Stimulated activated CD8-positive, alpha-beta memory T cell treated with anti-CD3 and anti-CD28 coated beads, Interleukin-7, amount 100 ng/mL, for 48 hours (primary cell): ENCODE results near the gene SLC1A7.

Source experiments
- DNase-seq, 2 donors: peaks; one replicate each; pipeline ENCODE4 v3.0.0-alpha.2; 2020; ENCODE audit warnings: low read depth in 1 of 2; ENCODE audit errors: extremely low read depth in 1 of 2

The SLC1A7 gene

DNA sequence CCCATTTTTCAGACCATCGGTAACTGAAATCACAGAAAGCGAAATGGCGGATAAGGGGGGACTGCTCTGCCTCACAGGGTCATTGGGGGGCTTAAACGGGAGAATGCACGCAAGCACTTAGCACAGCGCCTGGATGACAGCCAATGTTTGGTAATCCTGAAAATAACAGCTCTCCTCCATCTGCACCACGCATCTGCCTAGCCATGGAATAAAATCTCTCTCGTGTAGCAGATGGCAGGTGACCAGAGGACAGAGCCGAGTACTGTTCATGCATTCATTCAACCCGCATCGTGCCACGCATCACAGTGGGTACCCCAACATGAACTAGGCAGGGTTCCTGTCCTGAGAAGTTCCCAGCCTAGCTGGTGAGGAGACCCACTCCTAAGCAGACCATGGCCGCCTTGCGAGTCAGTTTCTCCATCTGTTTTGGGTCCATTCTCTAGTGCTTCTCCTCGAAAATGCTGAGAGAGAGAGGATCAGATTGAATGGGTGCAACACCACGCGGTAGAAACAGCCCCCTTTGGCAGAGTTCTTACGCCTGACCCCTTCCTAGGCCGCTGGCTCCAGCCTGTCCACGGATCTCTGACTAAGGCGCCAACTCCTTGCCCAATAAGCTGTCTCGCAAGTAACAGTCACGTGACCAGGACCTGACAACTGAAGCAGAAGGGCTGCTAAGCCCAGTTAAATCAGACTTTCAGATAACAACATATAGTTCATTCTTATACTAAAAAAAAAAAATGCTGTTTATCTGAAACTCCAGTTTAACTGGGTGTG is 7.3 kb downstream of the SLC1A7 start:
- no peak for DNase-seq

DNA sequence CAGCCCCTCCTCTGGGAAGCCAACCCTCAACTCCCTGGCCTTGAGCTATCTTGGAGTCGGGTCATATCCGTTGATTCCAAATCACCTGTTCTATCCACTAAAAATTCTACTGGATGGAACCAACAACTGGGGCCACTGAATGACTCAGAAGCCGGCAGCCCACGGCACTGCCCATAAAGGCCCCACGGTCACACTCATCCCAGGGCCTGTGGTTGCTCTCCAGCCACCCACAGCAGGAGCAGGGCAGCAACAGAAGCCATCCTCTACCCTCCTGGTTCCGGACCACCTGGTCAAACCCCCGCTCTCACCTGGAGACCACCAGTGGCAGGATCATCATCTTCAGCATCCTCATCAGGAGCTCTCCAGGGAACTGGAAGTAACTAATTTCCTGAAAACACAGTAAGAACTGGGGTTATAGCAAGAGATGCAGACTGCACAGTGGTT is 8.4 kb downstream of the SLC1A7 start:
- DNase-seq: no peak

DNA sequence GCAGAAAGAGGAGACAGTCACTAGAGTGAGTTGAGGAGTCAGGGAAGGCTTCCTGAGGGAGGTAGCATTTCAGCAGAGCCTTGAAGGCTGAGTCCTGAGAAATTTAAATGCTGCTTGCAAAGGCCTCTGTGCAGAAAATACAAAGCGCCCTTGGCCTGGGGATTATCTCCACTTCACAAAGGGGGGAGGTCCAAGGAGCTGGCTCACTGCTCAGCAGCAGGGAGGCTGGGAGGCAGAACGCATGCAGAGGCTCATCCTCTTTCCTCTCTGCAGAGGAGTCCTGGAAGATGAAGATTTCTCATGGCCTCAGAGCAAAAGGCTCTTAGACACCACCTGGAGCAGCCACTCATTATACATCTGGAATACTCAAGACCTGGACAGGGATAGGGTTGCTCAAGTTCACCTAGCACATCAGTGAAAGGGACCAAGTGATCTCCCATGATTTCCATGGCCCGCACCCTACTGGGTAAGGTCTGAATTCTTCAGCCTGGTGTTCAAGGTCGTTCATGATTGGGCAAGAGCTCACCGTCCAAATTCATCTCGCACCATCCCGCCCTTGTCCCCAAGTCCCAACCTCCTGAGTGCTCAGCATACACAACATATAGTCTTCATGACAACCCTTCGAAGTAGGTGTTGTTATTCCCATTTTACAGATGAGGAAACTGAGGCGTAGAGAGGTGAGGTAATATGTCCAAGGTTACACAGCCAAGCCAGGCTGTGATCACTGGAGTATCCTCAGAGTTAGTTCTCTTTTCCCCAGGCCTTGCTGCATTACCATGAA is 9.0 kb downstream of the SLC1A7 start:
- DNase-seq: no peak

DNA sequence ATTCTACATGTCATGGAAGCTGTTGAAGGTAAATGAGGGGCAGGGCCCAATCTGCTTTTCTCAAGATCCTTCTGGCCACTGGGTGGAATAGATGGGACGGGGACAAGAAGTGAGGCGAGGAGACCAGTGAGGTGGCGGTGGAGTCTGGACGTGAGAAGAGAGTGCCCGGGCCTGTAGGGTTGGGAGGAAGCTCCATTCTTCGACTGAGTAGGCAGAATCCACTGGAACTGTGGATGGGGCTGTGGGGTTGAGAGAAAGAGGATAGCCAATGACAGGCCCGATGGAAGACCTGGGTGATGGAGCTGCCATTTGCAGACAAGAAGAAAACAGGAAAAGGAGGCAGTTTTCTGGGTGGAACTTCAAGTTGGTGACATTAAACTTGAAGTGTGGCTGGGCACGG is 10.3 kb downstream of the SLC1A7 start:
- no peak for DNase-seq

DNA sequence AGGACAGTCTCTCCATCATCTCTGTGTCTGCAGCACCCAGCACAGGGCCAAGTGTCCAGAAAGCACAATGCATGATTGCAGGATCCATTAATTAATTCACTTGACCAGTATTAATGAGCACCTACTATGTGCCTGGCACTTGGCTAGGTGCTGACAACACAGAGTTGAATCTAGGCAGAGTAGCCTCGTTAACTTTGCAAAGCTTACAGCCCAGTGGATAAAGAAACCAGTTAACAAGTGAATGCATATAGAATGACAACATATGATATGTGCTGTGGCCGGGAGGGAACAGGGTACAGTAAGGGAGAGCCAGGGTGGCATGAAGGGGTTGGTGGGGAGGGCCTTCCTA is 10.9 kb downstream of the SLC1A7 start:
- DNase-seq: no peak

DNA sequence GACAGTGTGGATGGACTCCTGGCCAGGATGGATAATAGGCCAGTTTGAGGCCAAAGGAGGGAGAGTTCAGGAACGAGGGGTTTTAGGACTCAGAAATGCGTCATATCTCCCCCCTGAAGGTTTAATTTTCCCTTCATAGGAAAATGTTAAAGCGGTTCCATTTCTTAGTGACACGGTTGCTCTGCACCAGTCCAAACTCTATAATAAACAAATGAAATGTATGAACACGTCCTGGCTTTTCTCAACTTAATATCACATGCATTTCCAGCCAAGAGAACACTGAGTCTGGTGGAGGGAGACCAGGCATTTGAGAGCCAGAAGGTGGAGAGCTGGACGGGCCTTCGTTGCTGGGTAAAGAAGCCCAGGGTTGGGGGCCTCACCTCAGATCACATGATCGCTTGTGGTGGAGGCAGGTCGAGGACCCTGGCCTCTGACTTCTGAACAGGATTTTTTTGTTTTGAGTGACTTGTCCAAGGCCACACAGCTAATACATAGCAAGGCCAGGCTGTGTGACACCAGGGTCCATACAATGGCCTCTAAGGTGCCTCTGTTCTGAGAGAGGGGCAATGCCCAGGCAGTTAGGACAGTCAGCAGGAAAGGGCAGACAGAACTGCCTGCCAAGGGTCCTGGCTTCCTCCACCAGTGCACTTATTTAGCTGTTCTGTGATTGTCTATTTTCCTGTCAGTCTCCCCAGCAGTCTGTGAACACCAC is 11.4 kb downstream of the SLC1A7 start:
- no peak for DNase-seq

DNA sequence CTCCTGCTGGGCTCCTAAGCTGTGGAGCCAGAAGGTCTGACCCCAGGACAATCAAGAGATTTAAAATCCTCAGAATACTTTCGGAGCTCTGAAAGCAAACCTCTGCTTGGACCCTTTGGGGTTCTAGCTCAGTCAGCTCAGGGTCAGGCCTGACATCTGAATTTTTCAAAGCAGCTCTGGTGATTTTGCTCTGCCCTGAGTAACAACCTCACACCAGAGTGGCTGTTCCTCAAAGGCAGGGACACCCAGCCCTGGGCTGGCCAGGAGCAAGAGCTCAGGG is 11.9 kb downstream of the SLC1A7 start:
- no peak for DNase-seq

DNA sequence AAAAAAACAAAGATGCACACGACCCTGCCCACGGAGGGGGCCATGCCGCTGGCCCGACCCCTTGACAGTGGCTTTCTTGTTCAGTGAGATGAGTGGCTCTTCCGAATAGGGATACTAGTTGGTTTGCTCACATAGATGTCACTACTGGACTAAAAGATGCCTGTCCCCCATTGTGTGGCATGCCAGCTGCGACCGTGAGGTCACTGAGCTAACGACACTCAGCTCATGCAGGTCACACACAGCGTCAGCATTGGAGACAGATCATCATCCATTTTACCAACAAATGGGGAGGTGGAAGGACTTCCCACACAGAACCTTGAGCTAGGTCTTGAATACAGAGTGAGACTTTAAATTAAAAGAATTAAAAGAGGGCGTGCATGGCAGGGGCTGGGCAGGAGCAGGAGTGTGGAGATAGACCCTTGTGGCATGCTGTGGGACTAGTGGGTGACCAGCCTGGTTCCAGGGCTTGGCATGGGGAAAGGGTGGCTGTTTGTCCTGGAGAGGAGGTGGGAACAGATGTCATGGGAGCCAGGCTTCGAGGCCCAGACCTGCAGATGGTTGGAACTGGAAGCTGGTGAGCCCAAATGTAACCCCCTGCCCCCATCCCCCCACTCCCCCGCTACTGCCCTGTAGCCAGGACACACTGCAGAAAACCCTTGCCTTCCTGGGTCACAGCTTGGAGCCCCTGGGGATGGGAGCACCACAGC is 12.4 kb downstream of the SLC1A7 start:
- no peak for DNase-seq

DNA sequence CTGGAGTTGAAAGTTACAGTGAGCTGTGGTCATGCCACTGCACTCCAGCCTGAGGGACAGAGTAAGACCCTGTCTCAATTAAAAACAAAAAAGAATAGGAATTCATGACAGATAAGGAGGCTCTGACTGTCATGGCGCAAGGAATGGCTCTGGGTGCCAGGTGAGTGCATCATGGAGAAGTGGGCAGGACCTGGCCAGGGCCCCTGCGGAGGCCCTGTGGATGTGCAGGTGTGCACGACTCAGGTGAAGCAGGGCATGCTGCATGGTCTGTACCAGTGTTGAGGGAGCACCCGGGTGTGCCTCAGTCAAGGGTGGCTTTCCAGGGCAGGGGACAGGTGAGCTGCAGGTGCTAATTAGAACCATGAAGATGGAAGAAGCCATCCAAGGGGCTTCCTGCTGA is 14.0 kb downstream of the SLC1A7 start:
- no peak for DNase-seq

DNA sequence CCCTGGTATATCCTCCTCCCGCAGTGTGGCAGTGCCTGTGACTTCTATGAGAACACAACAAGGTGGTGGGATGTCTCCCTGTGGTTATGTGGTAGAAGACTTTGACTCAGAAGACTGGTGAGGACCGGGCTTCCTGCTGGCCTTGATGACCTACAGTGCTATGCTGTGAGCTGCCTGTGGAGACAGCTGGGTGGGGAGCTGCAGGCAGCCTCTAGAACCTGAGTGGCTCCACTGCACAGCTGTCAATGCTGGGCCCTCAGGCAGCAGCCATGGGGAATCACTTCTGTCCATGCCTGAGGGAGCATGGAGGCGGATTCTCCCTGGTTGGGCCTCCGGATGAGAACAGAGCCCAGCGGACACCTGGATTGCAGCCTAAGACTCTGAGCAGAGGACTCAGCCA is 14.9 kb downstream of the SLC1A7 start:
- DNase-seq: no peak

DNA sequence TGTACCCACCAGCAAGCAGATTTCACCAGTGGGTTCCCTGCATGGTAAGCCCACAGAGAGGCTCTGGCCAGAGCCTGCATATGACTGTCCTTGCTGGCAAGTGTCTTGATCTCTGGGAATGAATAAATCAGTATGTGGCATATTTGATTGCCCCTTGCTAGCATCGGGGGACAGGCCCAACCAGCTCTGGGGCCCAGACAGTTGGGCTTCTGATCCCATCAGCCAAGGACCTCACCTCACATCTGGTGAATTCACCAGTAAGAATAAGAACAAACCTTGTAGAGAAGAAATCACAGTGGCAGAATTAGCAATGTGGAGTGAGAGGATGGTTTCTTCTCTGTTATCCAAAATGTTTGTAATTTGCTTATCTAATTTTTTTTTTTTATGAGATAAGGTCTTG is 15.9 kb downstream of the SLC1A7 start:
- DNase-seq: no peak

DNA sequence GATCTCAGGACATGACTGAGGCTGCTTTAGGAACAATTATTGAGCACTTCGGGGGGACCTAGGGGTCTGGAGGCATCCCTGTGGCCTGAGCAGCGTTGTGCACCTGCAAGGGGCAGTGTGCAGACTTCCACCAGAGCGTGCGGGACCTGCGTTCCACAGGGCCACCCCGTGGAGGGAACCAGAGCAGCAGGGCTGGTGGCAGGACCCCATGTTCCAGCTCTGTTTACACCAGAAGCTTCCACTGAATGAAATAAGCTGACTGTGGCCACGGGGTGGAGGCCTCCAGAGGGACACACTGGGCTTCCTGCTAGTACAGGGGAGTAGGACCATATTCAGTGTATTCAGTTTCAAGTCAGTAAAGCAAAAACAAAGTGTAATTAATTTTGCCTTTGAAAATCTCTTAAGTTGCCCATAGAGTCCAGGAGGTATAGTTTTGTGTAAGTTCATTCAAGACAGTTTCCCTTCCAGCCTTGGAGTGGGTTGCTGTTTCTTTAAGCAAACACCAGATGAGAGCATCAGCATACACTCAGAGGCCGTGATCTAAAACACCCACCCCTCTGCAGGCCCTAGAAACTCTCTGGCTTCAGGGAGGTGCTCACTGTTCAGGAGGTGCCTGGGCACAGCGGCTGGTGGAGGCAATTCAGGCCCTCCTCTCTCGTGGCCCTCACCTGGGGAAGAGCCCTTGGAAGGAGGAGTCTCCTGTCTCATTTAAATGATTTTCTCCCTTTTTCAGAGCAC is 16.6 kb downstream of the SLC1A7 start:
- DNase-seq: no peak

DNA sequence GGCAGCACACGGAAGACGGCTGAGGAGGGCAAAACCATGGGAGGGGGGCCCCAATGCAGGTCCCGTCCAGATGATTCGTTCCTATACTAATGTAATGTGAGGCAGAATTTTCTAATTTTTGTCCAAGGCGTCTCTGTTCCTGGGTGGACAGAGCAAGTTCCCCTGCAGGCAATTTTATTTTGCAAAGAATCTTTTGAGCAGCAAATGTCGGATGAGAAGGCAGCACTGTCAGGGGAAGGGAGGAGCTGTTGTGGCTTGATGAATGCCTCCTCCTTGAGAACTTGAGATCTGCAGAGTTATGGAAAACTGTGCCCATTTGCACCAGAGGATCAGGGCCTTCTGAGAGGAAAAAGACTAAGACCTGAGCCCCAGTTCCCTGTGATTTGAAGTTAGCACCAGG is 17.3 kb downstream of the SLC1A7 start:
- no peak for DNase-seq

DNA sequence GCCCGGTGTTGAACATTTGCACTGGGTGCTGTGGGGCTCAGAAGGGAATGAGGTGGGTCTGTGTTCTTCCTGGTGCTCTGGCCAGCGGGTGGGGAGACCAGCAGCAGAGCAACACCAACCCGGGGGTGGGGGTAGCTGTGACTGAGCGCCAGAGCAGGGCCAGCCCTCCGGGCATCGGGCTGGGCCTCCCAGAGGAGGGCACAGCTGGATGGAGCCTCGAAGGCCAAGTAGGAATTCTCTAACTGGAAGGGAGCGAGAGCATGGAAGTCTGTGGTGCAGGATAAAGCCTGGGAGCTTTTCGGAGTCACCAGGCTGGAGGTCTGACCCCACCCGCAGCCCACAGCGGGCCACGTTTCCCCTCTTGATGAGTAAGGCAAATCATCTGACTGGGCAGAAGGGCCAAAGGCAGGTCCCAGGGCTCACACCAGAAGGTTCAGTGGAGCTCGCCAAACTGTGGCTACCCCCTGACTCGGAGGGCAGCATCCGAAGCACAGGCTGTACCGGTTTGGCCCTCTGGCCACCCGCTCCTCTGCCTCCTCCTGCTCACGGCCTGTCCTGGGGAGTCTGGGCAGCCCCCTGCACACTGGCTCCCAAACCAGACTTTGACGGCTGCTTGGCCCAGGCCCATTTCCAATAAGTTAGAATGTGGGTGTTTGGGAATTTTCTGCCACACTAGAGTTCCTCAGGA is 18.8 kb downstream of the SLC1A7 start:
- no peak for DNase-seq

DNA sequence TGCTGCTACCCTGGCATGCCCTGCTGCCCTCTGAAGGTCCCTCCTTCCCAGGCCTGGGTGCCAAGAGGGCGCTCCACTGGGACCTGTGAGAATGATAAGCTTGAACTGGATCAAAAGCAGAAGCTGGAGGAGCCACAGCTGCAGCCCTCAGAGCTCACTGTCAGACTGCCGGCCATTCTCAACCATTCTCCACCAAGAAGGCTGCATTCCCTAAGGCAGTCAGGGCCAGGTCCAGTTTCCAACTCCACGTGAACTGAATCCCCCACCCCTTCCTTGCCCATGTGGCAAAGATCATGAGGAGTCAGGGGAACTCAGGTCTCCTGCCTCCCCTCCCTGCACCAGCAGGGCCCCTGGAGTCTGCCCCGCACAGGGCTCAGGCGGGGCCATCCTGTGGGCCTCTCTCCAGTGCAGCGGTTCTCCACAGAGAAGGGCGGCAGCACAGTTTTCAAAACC is 19.5 kb downstream of the SLC1A7 start:
- DNase-seq: no peak

DNA sequence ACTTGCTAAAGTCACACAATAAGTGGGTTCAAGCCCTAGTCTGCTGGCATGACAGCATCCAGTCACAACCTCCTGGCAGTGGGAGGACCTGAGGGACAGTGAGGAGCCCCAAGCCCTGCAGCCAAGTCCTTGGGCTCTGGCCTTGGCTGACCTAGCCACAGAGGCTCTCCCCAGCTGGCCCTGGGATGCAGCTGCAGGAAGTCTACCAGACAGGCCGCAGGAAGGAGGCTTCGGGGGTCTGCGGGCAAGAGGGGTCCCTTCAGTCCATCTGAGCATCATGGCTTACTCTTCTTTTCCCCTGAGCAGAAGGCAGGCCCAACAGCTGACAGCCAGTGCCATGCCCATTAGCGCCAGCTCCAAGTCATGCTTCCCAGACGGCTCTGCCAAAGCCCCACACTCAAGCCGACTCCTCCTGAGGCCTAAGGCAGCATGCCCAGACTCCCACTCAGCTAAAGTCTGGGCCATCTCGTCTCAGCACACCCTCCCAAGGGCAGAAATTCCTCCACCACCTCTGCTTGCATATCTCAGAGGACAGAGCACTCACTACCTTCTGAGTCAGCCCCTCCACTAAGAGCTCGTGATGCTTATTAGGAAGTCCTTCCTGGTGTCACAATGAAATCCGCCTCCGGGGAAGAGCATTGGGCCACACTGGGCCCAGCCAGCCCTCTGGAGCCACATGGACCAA is 20.1 kb downstream of the SLC1A7 start:
- no peak for DNase-seq

DNA sequence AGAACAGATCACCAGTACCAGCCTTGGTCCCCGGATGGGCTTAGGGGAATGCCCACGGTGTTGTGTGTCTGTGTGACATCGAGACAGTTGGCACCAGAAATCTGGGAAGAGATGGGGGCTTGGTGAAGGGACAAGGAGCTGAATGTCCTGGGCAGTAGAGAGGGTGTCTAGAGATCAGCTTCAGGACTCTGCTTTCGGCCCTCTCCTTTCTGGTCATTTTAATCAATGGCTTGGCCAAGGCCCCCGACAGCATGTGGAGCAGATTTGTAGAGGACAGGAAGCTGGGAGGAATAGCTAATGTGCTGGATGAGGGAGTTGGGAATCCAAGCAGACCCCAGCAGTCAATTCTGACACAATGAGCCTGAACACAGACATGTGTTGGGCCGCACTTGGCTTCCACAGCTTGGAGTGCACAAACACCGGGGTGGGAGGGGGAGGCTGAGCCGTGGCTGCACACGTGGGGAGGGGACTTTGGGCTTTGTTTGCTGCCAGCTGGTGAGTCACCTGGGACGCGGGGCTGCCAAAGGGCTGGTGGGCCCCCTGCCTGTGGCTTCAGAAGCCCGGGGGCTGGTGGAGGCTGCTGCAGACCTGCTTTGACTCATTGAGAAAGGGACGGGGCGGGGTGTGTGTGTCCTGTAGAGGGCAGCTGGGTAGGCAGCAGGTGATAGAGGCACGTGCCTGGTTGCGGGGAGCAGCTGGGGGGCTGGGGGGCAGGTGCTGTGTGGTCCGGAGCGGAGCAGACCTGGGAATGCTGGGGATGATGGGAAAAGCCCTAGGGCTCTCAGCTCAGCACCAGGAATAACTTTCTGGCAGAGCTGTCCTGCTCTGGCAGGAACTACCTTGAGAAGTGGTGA is 20.9 kb downstream of the SLC1A7 start:
- peak in 1 of 2 donors; percentile 34 for DNase-seq

DNA sequence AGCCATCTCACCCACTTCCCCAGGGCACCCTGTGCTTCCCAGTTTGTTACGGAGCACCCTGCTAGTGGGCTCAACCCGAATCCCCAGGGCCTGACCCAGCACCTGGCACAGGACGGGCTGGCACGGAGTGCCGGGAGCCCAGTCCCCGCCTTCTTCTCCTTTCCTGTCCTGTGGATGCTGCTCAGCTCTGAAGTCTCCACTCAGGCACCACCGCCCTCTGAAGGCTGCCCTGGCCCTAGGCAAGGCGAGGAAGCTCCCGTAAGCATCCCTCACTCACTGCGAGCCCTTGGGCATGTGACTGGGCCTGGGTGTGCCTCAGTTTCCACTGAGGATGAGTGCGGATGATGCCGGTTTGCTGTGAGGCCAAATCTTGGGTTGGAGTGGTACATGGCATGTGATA is 21.8 kb downstream of the SLC1A7 start:
- DNase-seq: no peak

DNA sequence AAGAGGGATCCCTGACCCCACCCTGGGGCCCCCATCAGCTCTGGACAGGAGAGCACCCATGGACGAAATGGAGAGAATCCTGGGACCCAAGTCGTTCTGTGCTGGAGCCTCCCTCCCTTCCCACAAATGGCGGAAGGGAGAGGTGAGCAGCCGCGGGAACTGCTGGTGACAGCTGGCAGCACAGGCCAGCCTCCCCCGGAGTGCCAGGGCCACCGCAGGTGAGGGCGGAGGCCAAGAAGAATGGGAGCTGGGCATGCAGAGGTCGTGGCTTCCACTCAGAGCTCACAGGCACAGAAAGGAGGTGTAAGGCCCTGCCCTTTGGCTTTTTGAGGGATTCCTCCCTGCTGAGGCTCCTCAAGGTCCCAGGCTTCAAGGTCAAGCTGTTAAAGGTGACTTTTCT is 24.6 kb downstream of the SLC1A7 start:
- no peak for DNase-seq
